Measurements from ENCODE around the gene NDUFV2. TPM values are rescaled to one million over a fixed set of nuclear protein-coding genes. Genes with fewer than 3 reads are reported as not detected.

Gene NDUFV2
- total and polyA plus RNA-seq, 2 of the 8 experiments (the other 6 are each of a cell fraction or from before 2014, with no cell fraction given): 90.8 to 191 TPM

DNA sequence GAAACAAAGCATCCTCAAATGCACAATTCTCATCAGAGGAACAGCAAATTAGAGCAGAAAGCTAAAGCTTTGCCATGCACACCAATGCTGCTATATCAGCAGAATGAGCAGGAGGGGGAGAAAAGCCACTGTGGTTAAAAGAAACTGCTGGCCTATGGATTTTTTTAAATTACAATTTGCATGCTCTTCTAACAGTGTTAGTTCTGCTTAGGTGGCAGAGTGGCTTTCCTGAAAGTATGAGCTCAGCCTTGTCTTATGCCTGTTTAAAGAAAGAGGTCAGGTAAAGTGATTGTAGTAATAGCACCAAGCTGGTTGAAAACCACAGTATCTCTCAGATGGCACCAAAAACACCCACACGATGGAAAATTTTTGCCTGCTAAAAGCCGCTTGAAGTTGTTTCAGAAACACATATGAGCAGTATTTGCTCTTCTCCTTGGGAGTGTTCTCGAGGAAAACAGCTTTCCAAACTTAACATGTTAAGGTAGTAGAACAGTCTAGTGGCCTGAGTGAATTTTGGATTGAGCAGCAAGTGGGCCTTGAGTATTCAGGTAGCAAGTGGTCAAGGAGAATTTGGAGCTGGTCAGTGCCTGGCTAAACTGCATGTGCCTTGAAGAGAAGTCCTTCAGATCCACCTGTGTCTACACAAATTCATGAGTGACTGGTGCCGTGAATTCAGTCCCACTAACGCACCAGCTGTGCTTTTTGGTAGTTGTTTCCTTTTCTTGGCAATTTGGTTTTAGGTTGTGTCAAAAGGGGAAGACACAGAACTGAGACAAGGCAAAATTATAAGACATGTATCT lies 19.6 kb upstream of the NDUFV2 start (continued):
- TF ChIP-seq NANOG (IDR thresholded peaks at IDR 0.05; ENCODE audit: insufficient read depth, low read depth, low read length, poor library complexity, severe bottlenecking) (no peak), SIRT6 (IDR thresholded peaks at IDR 0.05; ENCODE audit: low read length) (no peak), SP1 (IDR thresholded peaks at IDR 0.05; ENCODE audit: low read depth, low read length) (no peak), TCF12 (IDR thresholded peaks at IDR 0.05; ENCODE audit: low read depth, low read length) (no peak), NRF1 (IDR thresholded peaks at IDR 0.05; ENCODE audit: low read depth, low read length) (no peak), SP2 (IDR thresholded peaks at IDR 0.05; ENCODE audit: low read length) (no peak), TAF7 (optimal IDR thresholded peaks at IDR 0.05; ENCODE audit: borderline replicate concordance, low read depth, low read length) (no peak), SRF (IDR thresholded peaks at IDR 0.05; ENCODE audit: low read depth, low read length) (no peak)
